SU-DHL-6 (cell line): ENCODE results near the gene DPP10.

Experiments used
- EZH2phosphoT487 ChIP-seq: fragments of 200-600 bp; sonication (generic), shearing (Covaris generic); conservative IDR thresholded peaks from 2 replicates; pipeline ENCODE4 v1.6.1; 2018; ENCODE audit warnings: mild to moderate bottlenecking, antibody characterized with exemption, low read length, moderate library complexity, mixed read lengths
- TF ChIP-seq, protein P1 (sequence below): fragments of 200-600 bp; sonication (generic); IDR thresholded peaks from one replicate; pipeline ENCODE4 v1.5.1; 2017; ENCODE audit warnings: antibody characterized with exemption, mild to moderate bottlenecking, low read length, moderate library complexity; ENCODE audit not compliant: insufficient read depth, poor library complexity, severe bottlenecking

DNA sequence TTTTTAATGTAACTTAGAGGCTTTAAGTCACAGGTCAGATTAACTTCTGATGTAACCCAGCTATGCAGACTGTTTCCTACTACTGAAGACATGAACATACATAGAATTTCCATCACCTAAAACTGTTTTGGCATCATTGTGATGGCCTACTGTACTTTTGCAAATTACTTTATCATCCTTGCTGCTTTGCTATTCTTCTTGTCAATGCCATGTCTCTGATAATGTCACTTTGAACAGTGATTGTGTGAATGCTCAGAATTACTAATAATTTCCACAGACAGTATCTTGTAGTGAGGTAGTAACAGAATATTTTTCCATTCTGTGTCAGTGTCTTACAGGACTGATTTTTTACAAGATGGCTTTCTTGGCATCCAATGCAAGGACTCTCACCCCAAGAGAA lies 663.5 kb downstream of the DPP10 start:
- TF ChIP-seq, protein P1, sequence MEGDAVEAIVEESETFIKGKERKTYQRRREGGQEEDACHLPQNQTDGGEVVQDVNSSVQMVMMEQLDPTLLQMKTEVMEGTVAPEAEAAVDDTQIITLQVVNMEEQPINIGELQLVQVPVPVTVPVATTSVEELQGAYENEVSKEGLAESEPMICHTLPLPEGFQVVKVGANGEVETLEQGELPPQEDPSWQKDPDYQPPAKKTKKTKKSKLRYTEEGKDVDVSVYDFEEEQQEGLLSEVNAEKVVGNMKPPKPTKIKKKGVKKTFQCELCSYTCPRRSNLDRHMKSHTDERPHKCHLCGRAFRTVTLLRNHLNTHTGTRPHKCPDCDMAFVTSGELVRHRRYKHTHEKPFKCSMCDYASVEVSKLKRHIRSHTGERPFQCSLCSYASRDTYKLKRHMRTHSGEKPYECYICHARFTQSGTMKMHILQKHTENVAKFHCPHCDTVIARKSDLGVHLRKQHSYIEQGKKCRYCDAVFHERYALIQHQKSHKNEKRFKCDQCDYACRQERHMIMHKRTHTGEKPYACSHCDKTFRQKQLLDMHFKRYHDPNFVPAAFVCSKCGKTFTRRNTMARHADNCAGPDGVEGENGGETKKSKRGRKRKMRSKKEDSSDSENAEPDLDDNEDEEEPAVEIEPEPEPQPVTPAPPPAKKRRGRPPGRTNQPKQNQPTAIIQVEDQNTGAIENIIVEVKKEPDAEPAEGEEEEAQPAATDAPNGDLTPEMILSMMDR, result no peak
- no peak for TF ChIP-seq EZH2phosphoT487
